SK-N-SH (cell line): ENCODE data around the gene ATXN10. TPM values are rescaled to one million over a fixed set of nuclear protein-coding genes. Genes with fewer than 3 reads are reported as not detected.
A peak's percentile ranks its signal among the peaks of the same experiment; 100 is the strongest.

ENCODE experiments used
- CTCF ChIA-PET: fragments of 300-600, 350-600 bp; formaldehyde crosslinking; extraction: SDS; loops from one replicate; lab custom pipeline; 2021; lab: Yijun Ruan, JAX
- POLR2A ChIA-PET: fragments of 350-600 bp; sonication (Branson Sonifier 250); formaldehyde crosslinking; extraction: SDS; loops from one replicate; lab custom pipeline; 2020; ENCODE audit warnings: antibody characterized with exemption, inconsistent platforms; lab: Yijun Ruan, JAX
- DNase-seq: peaks from one replicate; pipeline ENCODE4 v3.0.0; 2012
- H2AFZ ChIP-seq: fragments of 200-600 bp; sonication (generic); 2 replicates; pipeline ENCODE4 v1.8.1; 2016; ENCODE audit warnings: antibody characterized with exemption, mild to moderate bottlenecking, low read depth
- H3F3A ChIP-seq: fragments of 200-600 bp; sonication (generic); replicated peaks from 2 replicates; pipeline ENCODE3; 2016; ENCODE audit warnings: antibody characterized with exemption, mild to moderate bottlenecking; ENCODE audit not compliant: insufficient read depth
- H3K27ac ChIP-seq, 2 experiments: fragments of 200-500 bp in 1 of 2; fragments of 200-600 bp in 1 of 2; sonication (Bioruptor generic) in 1 of 2; sonication (generic), shearing (Covaris generic) in 1 of 2; 2 replicates each; pipeline versions ENCODE4 v1.5.1 to v1.6.1; 2014 to 2016; ENCODE audit warnings: low read depth in 2 of 2, inconsistent platforms in 1 of 2, low read length in 1 of 2, mild to moderate bottlenecking in 1 of 2, mixed read lengths in 1 of 2
- H3K27me3 ChIP-seq: fragments of 200-600 bp; sonication (generic), shearing (Covaris generic); 2 replicates; pipeline ENCODE4 v1.6.1; 2016; ENCODE audit warnings: mixed run types; ENCODE audit not compliant: insufficient read depth
- H3K36me3 ChIP-seq, 2 experiments: fragments of 200-500 bp in 1 of 2; fragments of 200-600 bp in 1 of 2; sonication (Bioruptor generic) in 1 of 2; sonication (generic) in 1 of 2; replicated peaks in 1 of 2; 2 replicates each; pipeline versions ENCODE3 to v1.5.1; 2014 to 2016; ENCODE audit warnings: low read length in 1 of 2, mild to moderate bottlenecking in 1 of 2; ENCODE audit not compliant: insufficient read depth in 2 of 2, control insufficient read depth in 1 of 2
- H3K4me1 ChIP-seq, 2 experiments: fragments of 200-500 bp in 1 of 2; fragments of 200-600 bp in 1 of 2; sonication (Bioruptor generic) in 1 of 2; sonication (generic), shearing (Covaris generic) in 1 of 2; 2 replicates each; pipeline versions ENCODE4 v1.5.1 to v1.6.1; 2014 to 2016; ENCODE audit warnings: low read depth in 1 of 2, low read length in 1 of 2, mixed run types in 1 of 2; ENCODE audit not compliant: insufficient read depth in 2 of 2, control insufficient read depth in 1 of 2
- H3K4me2 ChIP-seq: fragments of 200-600 bp; sonication (generic), shearing (Covaris generic); 2 replicates; pipeline ENCODE4 v1.6.1; 2017; ENCODE audit warnings: mixed run types
- H3K4me3 ChIP-seq, 2 experiments: fragments of 200-500 bp in 1 of 2; fragments of 200-600 bp in 1 of 2; sonication (Bioruptor generic) in 1 of 2; sonication (generic), shearing (Covaris generic) in 1 of 2; 2 replicates each; pipeline versions ENCODE4 v1.5.1 to v1.8.1; 2014 to 2016; ENCODE audit warnings: low read depth in 2 of 2, inconsistent platforms in 1 of 2, low read length in 1 of 2, mild to moderate bottlenecking in 1 of 2, mixed read lengths in 1 of 2, moderate library complexity in 1 of 2
- H3K79me2 ChIP-seq: fragments of 200-600 bp; sonication (generic); 2 replicates; pipeline ENCODE4 v1.8.1; 2017; ENCODE audit warnings: mild to moderate bottlenecking; ENCODE audit not compliant: insufficient read depth
- H3K9ac ChIP-seq: fragments of 200-600 bp; sonication (generic); 2 replicates; pipeline ENCODE4 v1.6.1; 2017; ENCODE audit warnings: mixed run types
- H3K9me2 ChIP-seq: fragments of 200-600 bp; sonication (generic); 2 replicates; pipeline ENCODE4 v1.6.1; 2017; ENCODE audit warnings: mixed run types
- H3K9me3 ChIP-seq: fragments of 200-600 bp; sonication (generic); 2 replicates; pipeline ENCODE4 v1.6.1; 2017; ENCODE audit warnings: mixed run types, mild to moderate bottlenecking, moderate library complexity
- H4K20me1 ChIP-seq: fragments of 200-600 bp; sonication (generic); 2 replicates; pipeline ENCODE4 v1.6.1; 2017; ENCODE audit warnings: mild to moderate bottlenecking, mixed run types; ENCODE audit not compliant: insufficient read depth
- ELF1 ChIP-seq: IDR thresholded peaks from 2 replicates; pipeline ENCODE4 v1.4.0; 2012
- EZH2phosphoT487 ChIP-seq: fragments of 200-600 bp; sonication (generic); IDR thresholded peaks from 2 replicates; pipeline ENCODE4 v1.6.1; 2017; ENCODE audit warnings: low read depth, mixed run types, mild to moderate bottlenecking, antibody characterized with exemption, moderate library complexity, borderline replicate concordance
- JUND ChIP-seq: IDR thresholded peaks from 2 replicates; pipeline ENCODE4 v1.4.0; 2012
- MEF2A ChIP-seq: IDR thresholded peaks from 2 replicates; pipeline ENCODE4 v1.4.0; 2012; ENCODE audit warnings: low read depth, borderline replicate concordance
- RXRA ChIP-seq: IDR thresholded peaks from 2 replicates; pipeline ENCODE4 v1.4.0; 2012; ENCODE audit warnings: low read depth, mild to moderate bottlenecking, borderline replicate concordance
- SIN3A ChIP-seq: IDR thresholded peaks from 2 replicates; pipeline ENCODE4 v1.6.1; 2012; ENCODE audit warnings: low read depth, mild to moderate bottlenecking, low read length, moderate library complexity, borderline replicate concordance
- TCF12 ChIP-seq: IDR thresholded peaks from 2 replicates; pipeline ENCODE4 v1.4.0; 2012
- TEAD4 ChIP-seq: IDR thresholded peaks from 2 replicates; pipeline ENCODE4 v1.4.0; 2012; ENCODE audit warnings: mild to moderate bottlenecking, borderline replicate concordance; ENCODE audit not compliant: insufficient read depth
- YY1 ChIP-seq: IDR thresholded peaks from 2 replicates; pipeline ENCODE4 v1.4.0; 2012; ENCODE audit warnings: low read depth, mild to moderate bottlenecking
- WGBS: methylation state at CpG from one replicate; pipeline ENCODE4 v1.1.6; 2017; ENCODE audit warnings: low lambda C conversion rate; 5-methylcytosine and 5-hydroxymethylcytosine counted together
- polyA plus RNA-seq, 3 experiments: library from polyadenylated mRNA; depleted of rRNA; stranded (reverse); fragments of >200 nt; gene quantifications; 2 replicates each; pipeline ENCODE4 v1.2.3, GENCODE V29; 2012
- TF ChIP-seq, protein P1 (sequence below): fragments of 200-600 bp; sonication (generic); IDR thresholded peaks from 2 replicates; pipeline ENCODE4 v1.6.1; 2017; ENCODE audit warnings: antibody characterized with exemption, mild to moderate bottlenecking, moderate library complexity
- TF ChIP-seq, protein P2 (sequence below): IDR thresholded peaks from 2 replicates; pipeline ENCODE4 v1.4.0; 2012; ENCODE audit warnings: low read depth, borderline replicate concordance
- TF ChIP-seq, protein P3 (sequence below): fragments of 150-350 bp; IDR thresholded peaks from 2 replicates; pipeline ENCODE4 v1.6.1; 2017; ENCODE audit warnings: antibody characterized with exemption, low read length, low read depth, borderline replicate concordance
- TF ChIP-seq, protein P4 (sequence below): IDR thresholded peaks from 2 replicates; pipeline ENCODE4 v1.6.1; 2012; ENCODE audit warnings: mild to moderate bottlenecking, low read depth, low read length, moderate library complexity
- TF ChIP-seq, protein P5 (sequence below): IDR thresholded peaks from 2 replicates; pipeline ENCODE4 v1.4.0; 2012; ENCODE audit warnings: low read depth
- TF ChIP-seq, protein P6 (sequence below): IDR thresholded peaks from 2 replicates; pipeline ENCODE4; 2012

Gene ATXN10
- polyA plus RNA-seq, 1 of the 3 experiments (the other 2 are of a cell fraction): 202 TPM

DNA sequence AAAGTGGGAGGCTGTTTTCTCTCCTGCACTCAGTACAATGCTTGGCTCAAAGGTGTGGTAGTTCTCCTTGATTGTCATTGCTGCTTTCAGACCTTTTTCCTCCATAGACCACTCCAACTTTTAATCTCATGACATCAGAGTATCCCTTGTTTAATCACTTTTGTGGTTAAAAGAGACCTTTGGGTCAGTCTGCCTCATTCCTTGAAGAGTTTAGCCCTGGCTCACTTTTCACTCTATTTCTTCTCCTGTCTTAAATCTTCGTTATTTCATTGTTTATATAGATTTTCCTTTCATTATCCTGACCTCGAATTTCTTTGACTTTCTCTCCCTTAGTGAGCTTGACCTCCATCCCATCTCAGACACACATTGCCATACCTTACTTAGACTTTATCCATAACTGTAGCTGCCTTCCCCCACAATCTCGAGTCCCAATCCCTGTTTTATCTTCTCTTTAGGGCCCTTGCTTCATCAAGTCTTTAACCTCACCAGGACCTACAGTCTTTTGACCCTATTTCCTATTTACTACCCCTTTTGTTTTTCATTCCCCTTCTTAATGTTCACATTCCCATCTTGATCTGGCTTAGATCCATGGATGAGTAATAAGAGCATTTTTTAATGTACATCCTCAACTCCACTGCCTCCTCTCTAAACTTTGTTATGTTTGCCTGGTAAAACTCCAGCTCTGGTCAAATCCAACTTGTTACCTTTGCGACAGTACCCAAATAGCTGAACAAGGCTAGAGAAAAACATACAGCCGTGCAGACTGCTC is 9.5 kb downstream of the ATXN10 start (continued):
- TF ChIP-seq MEF2A (no peak), EZH2phosphoT487 (no peak), YY1 (no peak), SIN3A (no peak), JUND (peak; percentile 84)
- TF ChIP-seq, protein P1, sequence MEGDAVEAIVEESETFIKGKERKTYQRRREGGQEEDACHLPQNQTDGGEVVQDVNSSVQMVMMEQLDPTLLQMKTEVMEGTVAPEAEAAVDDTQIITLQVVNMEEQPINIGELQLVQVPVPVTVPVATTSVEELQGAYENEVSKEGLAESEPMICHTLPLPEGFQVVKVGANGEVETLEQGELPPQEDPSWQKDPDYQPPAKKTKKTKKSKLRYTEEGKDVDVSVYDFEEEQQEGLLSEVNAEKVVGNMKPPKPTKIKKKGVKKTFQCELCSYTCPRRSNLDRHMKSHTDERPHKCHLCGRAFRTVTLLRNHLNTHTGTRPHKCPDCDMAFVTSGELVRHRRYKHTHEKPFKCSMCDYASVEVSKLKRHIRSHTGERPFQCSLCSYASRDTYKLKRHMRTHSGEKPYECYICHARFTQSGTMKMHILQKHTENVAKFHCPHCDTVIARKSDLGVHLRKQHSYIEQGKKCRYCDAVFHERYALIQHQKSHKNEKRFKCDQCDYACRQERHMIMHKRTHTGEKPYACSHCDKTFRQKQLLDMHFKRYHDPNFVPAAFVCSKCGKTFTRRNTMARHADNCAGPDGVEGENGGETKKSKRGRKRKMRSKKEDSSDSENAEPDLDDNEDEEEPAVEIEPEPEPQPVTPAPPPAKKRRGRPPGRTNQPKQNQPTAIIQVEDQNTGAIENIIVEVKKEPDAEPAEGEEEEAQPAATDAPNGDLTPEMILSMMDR: no peak
- TF ChIP-seq, protein P2, sequence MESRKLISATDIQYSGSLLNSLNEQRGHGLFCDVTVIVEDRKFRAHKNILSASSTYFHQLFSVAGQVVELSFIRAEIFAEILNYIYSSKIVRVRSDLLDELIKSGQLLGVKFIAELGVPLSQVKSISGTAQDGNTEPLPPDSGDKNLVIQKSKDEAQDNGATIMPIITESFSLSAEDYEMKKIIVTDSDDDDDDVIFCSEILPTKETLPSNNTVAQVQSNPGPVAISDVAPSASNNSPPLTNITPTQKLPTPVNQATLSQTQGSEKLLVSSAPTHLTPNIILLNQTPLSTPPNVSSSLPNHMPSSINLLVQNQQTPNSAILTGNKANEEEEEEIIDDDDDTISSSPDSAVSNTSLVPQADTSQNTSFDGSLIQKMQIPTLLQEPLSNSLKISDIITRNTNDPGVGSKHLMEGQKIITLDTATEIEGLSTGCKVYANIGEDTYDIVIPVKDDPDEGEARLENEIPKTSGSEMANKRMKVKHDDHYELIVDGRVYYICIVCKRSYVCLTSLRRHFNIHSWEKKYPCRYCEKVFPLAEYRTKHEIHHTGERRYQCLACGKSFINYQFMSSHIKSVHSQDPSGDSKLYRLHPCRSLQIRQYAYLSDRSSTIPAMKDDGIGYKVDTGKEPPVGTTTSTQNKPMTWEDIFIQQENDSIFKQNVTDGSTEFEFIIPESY: no peak

DNA sequence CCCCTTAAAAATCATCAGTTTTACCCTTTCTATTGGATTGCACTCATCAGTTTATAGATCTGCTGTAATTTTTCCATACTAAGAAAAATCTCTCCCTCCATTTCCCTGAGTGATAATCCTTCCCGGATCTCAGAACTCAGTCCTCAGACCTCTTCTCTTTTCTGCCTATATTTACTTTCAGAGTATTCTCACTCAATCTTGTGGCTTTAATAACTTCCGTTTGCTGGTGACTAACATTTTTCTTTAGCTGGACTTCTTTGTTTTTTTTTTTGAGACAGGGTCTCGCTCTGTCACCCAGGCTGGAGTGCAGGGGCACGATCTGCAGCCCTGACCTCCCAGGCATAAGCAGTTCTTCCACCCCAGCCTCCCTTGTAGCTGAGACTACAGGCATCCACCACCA is 10.4 kb downstream of the ATXN10 start:
- no peaks in the 10 kb centered on the region for H3K27me3 ChIP-seq
- H2AFZ ChIP-seq: no peak overlapping the region
- no peak for DNase-seq
- no peaks in the 10 kb centered on the region for H3K9me3 ChIP-seq
- H3K4me3 ChIP-seq: peak overlapping the region in 1 of 2 experiments; percentile 12; a peak in 1 of 4 replicates
- peaks cover 69% of the 10 kb centered on the region for H3F3A ChIP-seq
- peaks cover 19 to 88% of the 10 kb centered on the region in 2 experiments for H3K4me1 ChIP-seq
- H4K20me1 ChIP-seq: peaks cover 61% of the 10 kb centered on the region
- H3K79me2 ChIP-seq: peaks cover 99% of the 10 kb centered on the region
- peak overlapping the region; percentile 71 for H3K4me2 ChIP-seq
- H3K27ac ChIP-seq: peak overlapping the region; percentile 47 to 82; a peak in 3 of 4 replicates
- WGBS: 84% methylated on average over 4 of the region's 4 CpGs
- ChIA-PET CTCF (interaction anchor here (0.7 kb wide), 2 partner anchors 104 to 641 kb away, joined by 3 read pairs; no protein-coding TSS in a partner anchor), POLR2A (no interaction called here)
- H3K9me2 ChIP-seq: no peaks in the 10 kb centered on the region
- H3K9ac ChIP-seq: peak overlapping the region; percentile 40; the same call in 1 of the 2 replicates
- H3K36me3 ChIP-seq: peaks cover 0 to 7% of the 10 kb centered on the region in 2 experiments
- TF ChIP-seq JUND: no peak
- no peak for TF ChIP-seq MEF2A
- no peak for TF ChIP-seq TCF12
- TF ChIP-seq, protein P2: no peak
- TF ChIP-seq ELF1: no peak
- TF ChIP-seq, protein P3, sequence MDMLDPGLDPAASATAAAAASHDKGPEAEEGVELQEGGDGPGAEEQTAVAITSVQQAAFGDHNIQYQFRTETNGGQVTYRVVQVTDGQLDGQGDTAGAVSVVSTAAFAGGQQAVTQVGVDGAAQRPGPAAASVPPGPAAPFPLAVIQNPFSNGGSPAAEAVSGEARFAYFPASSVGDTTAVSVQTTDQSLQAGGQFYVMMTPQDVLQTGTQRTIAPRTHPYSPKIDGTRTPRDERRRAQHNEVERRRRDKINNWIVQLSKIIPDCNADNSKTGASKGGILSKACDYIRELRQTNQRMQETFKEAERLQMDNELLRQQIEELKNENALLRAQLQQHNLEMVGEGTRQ: no peak
- no peak for TF ChIP-seq TEAD4
- TF ChIP-seq RXRA: no peak
- TF ChIP-seq, protein P4, sequence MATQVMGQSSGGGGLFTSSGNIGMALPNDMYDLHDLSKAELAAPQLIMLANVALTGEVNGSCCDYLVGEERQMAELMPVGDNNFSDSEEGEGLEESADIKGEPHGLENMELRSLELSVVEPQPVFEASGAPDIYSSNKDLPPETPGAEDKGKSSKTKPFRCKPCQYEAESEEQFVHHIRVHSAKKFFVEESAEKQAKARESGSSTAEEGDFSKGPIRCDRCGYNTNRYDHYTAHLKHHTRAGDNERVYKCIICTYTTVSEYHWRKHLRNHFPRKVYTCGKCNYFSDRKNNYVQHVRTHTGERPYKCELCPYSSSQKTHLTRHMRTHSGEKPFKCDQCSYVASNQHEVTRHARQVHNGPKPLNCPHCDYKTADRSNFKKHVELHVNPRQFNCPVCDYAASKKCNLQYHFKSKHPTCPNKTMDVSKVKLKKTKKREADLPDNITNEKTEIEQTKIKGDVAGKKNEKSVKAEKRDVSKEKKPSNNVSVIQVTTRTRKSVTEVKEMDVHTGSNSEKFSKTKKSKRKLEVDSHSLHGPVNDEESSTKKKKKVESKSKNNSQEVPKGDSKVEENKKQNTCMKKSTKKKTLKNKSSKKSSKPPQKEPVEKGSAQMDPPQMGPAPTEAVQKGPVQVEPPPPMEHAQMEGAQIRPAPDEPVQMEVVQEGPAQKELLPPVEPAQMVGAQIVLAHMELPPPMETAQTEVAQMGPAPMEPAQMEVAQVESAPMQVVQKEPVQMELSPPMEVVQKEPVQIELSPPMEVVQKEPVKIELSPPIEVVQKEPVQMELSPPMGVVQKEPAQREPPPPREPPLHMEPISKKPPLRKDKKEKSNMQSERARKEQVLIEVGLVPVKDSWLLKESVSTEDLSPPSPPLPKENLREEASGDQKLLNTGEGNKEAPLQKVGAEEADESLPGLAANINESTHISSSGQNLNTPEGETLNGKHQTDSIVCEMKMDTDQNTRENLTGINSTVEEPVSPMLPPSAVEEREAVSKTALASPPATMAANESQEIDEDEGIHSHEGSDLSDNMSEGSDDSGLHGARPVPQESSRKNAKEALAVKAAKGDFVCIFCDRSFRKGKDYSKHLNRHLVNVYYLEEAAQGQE: no peak
- TF ChIP-seq, protein P5, sequence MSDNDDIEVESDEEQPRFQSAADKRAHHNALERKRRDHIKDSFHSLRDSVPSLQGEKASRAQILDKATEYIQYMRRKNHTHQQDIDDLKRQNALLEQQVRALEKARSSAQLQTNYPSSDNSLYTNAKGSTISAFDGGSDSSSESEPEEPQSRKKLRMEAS: no peak
- TF ChIP-seq, protein P6, sequence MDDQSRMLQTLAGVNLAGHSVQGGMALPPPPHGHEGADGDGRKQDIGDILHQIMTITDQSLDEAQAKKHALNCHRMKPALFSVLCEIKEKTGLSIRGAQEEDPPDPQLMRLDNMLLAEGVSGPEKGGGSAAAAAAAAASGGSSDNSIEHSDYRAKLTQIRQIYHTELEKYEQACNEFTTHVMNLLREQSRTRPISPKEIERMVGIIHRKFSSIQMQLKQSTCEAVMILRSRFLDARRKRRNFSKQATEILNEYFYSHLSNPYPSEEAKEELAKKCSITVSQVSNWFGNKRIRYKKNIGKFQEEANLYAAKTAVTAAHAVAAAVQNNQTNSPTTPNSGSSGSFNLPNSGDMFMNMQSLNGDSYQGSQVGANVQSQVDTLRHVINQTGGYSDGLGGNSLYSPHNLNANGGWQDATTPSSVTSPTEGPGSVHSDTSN: no peak
